Activated B cell treated with CpG ODN at 0.5 μM for 24 hours (primary cell): ENCODE data around the gene MSL1. TPM values are rescaled to one million over a fixed set of nuclear protein-coding genes. Genes with fewer than 3 reads are reported as not detected.
"Not testable (repeated sequence)": the region's sequence is repeated elsewhere in the genome, so short reads cannot be mapped to it uniquely, and the experiment has no call there.

Source experiments
- ATAC-seq: fragments of 200-7000 bp; cut with Tn5 transposase; one replicate; pipeline ENCODE4 v1.10.0; 2021; ENCODE audit warnings: low read depth, mild to moderate bottlenecking, moderate library complexity
- CTCF ChIA-PET: fragments of 350-600 bp; sonication (Branson Sonifier 250); formaldehyde crosslinking; loops from one replicate; lab custom pipeline; 2021; ENCODE audit warnings: antibody characterized with exemption; lab: Charles Lee
- POLR2A ChIA-PET: fragments of 350-600 bp; sonication (Branson Sonifier 250); formaldehyde crosslinking; loops from one replicate; lab custom pipeline; 2021; ENCODE audit warnings: antibody characterized with exemption; lab: Charles Lee
- DNase-seq: peaks from one replicate; pipeline ENCODE4 v3.0.0; 2022
- H3K27ac Mint-ChIP-seq: one replicate; pipeline ENCODE4 v1.8.0; 2020; ENCODE audit warnings: mixed read lengths
- H3K27me3 Mint-ChIP-seq: one replicate; pipeline ENCODE4 v1.8.0; 2021; ENCODE audit warnings: mixed read lengths
- H3K36me3 Mint-ChIP-seq: one replicate; pipeline ENCODE4 v1.8.0; 2021; ENCODE audit warnings: low read depth, mixed read lengths
- H3K4me1 Mint-ChIP-seq: one replicate; pipeline ENCODE4 v1.8.0; 2021; ENCODE audit warnings: mixed read lengths
- H3K4me3 Mint-ChIP-seq: one replicate; pipeline ENCODE4 v1.8.0; 2020; ENCODE audit warnings: mild to moderate bottlenecking, mixed read lengths
- H3K9me3 Mint-ChIP-seq: one replicate; pipeline ENCODE4 v1.8.0; 2020; ENCODE audit warnings: mixed read lengths
- CTCF ChIP-seq: fragments of 200-600 bp; IDR thresholded peaks from one replicate; pipeline ENCODE4 v1.8.0; 2022; ENCODE audit warnings: antibody characterized with exemption, mild to moderate bottlenecking
- intact Hi-C: fragments of 100-400 bp; cut with micrococcal nuclease; formaldehyde crosslinking; loops from one replicate; pipeline ENCODE4 v1.15.1; 2024
- total RNA-seq: library from RNA; stranded (reverse); gene quantifications from 2 replicates; pipeline ENCODE4 v1.2.3, GENCODE V29; 2022

Gene MSL1
- total RNA-seq, 1 donor from 2014 or later = 101 TPM

- ATAC-seq (no peak), DNase-seq (no peak)
- ChIA-PET POLR2A (interaction anchor here (1.3 kb wide), 1 partner anchor 10 kb away, joined by 7 read pairs; no protein-coding TSS in a partner anchor), CTCF (no interaction called here)
- no peaks in the 10 kb centered on the region for H3K27me3 Mint-ChIP-seq
- H3K27ac Mint-ChIP-seq = no peak overlapping the region
- TF ChIP-seq CTCF = no peak
- no peaks in the 10 kb centered on the region for H3K9me3 Mint-ChIP-seq
- peaks cover 10% of the 10 kb centered on the region for H3K4me1 Mint-ChIP-seq
- H3K4me3 Mint-ChIP-seq = no peak overlapping the region
- peaks cover 79% of the 10 kb centered on the region for H3K36me3 Mint-ChIP-seq
- intact Hi-C loops = no loop called here
These were observed 7.7 kb downstream of the MSL1 start for GRCh38 chr17:40129498-40129897.

- H3K27me3 Mint-ChIP-seq = no peaks in the 10 kb centered on the region
- ATAC-seq (no peak), DNase-seq (no peak)
- no peaks in the 10 kb centered on the region for H3K9me3 Mint-ChIP-seq
- peaks cover 88% of the 10 kb centered on the region for H3K36me3 Mint-ChIP-seq
- H3K27ac Mint-ChIP-seq = no peak overlapping the region
- no peak for TF ChIP-seq CTCF
- intact Hi-C loops = no loop called here
- POLR2A ChIA-PET = interaction anchor here (1.0 to 1.3 kb wide), 2 partner anchors 9 to 55 kb away, joined by 3 to 7 read pairs; no protein-coding TSS in a partner anchor
- H3K4me1 Mint-ChIP-seq = peaks cover 4% of the 10 kb centered on the region
- H3K4me3 Mint-ChIP-seq = no peak overlapping the region
- CTCF ChIA-PET = interaction anchor here (1.3 kb wide), 1 partner anchor 17 kb away, joined by 3 read pairs; no protein-coding TSS in a partner anchor
These were observed 8.7 kb downstream of the MSL1 start for GRCh38 chr17:40130352-40131042.

- no peak for TF ChIP-seq CTCF
- H3K9me3 Mint-ChIP-seq = no peaks in the 10 kb centered on the region
- H3K27me3 Mint-ChIP-seq = no peaks in the 10 kb centered on the region
- DNase-seq (no peak), ATAC-seq (no peak)
- peaks cover 4% of the 10 kb centered on the region for H3K4me1 Mint-ChIP-seq
- ChIA-PET CTCF (no interaction called here), POLR2A (interaction anchor here (0.8 to 2.0 kb wide), 4 partner anchors 10 to 80 kb away, joined by 3 to 8 read pairs (median 6); partner anchors contain the start of gene MED24)
- H3K27ac Mint-ChIP-seq = no peak overlapping the region
- intact Hi-C loops = no loop called here
- H3K36me3 Mint-ChIP-seq = peaks cover 77% of the 10 kb centered on the region
- H3K4me3 Mint-ChIP-seq = no peak overlapping the region
These were observed 12.4 kb downstream of the MSL1 start for GRCh38 chr17:40134184-40134583.

- H3K27ac Mint-ChIP-seq = peak overlapping the region; percentile 14
- H3K36me3 Mint-ChIP-seq = peaks cover 65% of the 10 kb centered on the region
- ChIA-PET CTCF (no interaction called here), POLR2A (interaction anchor here (2.0 kb wide), 1 partner anchor 23 kb away, joined by 7 read pairs; no protein-coding TSS in a partner anchor)
- H3K27me3 Mint-ChIP-seq = no peaks in the 10 kb centered on the region
- no peak for TF ChIP-seq CTCF
- no peaks in the 10 kb centered on the region for H3K9me3 Mint-ChIP-seq
- intact Hi-C loops = no loop called here
- ATAC-seq (no peak), DNase-seq (no peak)
- no peak overlapping the region for H3K4me3 Mint-ChIP-seq
- H3K4me1 Mint-ChIP-seq = peaks cover 14% of the 10 kb centered on the region
These were observed 14.0 kb downstream of the MSL1 start for GRCh38 chr17:40135817-40136216.

- intact Hi-C loops = loop anchor here (1.0 to 2.0 kb wide), 9 partner anchors 16 to 679 kb away; partner anchors contain the start of genes CDK12, MED24 and PSMD3
- peak overlapping the region; percentile 92 for H3K27ac Mint-ChIP-seq
- ChIA-PET POLR2A (interaction anchor here (0.6 to 4.6 kb wide), 20 partner anchors 10 to 678 kb away, joined by 3 to 87 read pairs (median 8); partner anchors contain the start of genes CDK12, MED24, MSL1 and NR1D1), CTCF (interaction anchor here (0.9 to 2.8 kb wide), 6 partner anchors 18 to 79 kb away, joined by 3 to 23 read pairs (median 4); partner anchors contain the start of genes MSL1 and WIPF2)
- H3K9me3 Mint-ChIP-seq = no peaks in the 10 kb centered on the region
- H3K36me3 Mint-ChIP-seq = peaks cover 46% of the 10 kb centered on the region
- no peaks in the 10 kb centered on the region for H3K27me3 Mint-ChIP-seq
- peaks cover 29% of the 10 kb centered on the region for H3K4me1 Mint-ChIP-seq
- TF ChIP-seq CTCF = no peak
- ATAC-seq (peak; percentile 19), DNase-seq (peak; percentile 20)
- H3K4me3 Mint-ChIP-seq = peak overlapping the region; percentile 93
These were observed 17.8 kb downstream of the MSL1 start for GRCh38 chr17:40139566-40140058.

- H3K4me1 Mint-ChIP-seq = peaks cover 42% of the 10 kb centered on the region
- H3K36me3 Mint-ChIP-seq = peaks cover 45% of the 10 kb centered on the region
- H3K4me3 Mint-ChIP-seq, POLR2A ChIA-PET, DNase-seq, intact Hi-C loops, H3K9me3 Mint-ChIP-seq, H3K27me3 Mint-ChIP-seq, ATAC-seq, H3K27ac Mint-ChIP-seq: not testable (repeated sequence)
- CTCF ChIA-PET = interaction anchor here (1.5 kb wide), 1 partner anchor 25 kb away, joined by 3 read pairs; no protein-coding TSS in a partner anchor
These were observed 21.4 kb downstream of the MSL1 start for GRCh38 chr17:40143166-40143565.
